GM21447 (cell line): Measurements from ENCODE around the gene CLCA2.
A peak's percentile ranks its signal among the peaks of the same experiment; 100 is the strongest.

Experiments used
- ATAC-seq: cut with Tn5 transposase; IDR thresholded peaks from one replicate; pipeline ENCODE4 v1.9.1; 2021; ENCODE audit not compliant: unreplicated experiment

Gene CLCA2

DNA sequence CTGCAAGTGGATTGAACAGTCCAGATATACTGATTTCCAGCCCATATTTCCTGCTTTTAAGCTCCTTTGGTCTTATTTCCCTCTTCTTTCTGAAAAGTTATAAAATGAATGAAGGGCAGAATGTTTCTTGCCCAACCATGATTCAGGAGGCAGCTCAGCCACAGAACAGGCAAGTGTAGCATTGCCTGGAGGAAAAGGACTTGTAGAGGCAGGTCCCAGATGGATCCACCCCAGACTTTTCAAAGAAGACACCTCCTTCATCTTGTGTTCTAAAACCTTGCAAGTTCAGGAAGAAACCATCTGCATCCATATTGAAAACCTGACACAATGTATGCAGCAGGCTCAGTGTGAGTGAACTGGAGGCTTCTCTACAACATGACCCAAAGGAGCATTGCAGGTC lies at the start of gene CLCA2:
Gene CLCA2, plus strand, starts transcription at position 299 of the 400 bp plus-strand sequence. Its CDS starts 77 bp downstream, at position 376.
- no peak for ATAC-seq

GRCh38 chr1:86375688-86376087 lies 48.3 kb upstream of the CLCA2 start:
- no peak for ATAC-seq

DNA sequence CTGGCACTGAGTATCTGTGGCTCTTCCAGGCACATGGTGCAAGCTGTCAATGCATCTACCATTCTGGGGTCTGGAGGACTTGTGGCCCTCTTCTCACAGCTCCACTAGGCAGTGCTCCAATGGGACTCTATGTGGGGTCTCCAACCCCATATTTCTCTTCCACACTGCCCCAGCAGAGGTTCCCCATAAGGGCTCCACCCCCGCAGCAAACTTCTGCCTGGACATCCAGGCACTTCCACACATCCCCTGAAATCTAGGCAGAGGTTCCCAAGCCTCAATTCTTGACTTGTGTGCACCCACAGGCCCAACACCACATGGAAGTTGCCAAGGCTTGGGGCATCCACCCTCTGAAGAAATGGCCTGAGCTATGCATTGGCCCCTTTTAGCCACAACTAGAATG lies 46.6 kb upstream of the CLCA2 start:
- ATAC-seq, result no peak

GRCh38 chr1:86378813-86379212 lies 45.2 kb upstream of the CLCA2 start:
- ATAC-seq, result no peak

DNA sequence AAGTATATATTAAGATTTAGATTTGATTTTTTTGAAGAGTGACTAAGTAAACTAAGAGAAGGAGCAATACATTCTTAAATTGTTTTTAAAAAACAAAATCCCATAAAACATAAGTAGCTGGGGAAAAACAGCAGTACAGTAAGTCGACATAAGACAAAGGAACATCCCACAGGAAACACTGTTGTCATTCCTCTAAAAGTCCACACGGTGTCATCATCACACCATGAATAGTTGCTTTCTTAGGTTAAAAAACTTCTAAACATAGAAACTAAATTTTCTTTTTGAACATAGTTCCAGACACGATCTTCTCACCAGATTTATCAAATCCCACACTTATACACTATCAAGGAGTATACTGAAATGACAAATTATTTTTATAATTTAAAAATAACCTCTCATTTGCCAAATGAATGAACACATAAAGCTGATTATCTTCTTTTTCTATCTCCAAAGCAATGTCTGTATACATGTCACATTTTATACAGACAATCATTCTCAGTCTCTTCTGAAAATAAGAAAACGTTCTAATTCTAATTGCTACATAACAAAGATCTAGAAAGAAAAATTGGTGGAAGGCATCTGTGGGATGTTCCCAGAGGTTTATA lies 43.6 kb upstream of the CLCA2 start:
- ATAC-seq, result peak; percentile 56

- no peak for ATAC-seq
Observed at GRCh38 chr1:86381223-86381622, 42.7 kb upstream of the CLCA2 start.

GRCh38 chr1:86382878-86383277 lies 41.1 kb upstream of the CLCA2 start:
- peak; percentile 57 for ATAC-seq

DNA sequence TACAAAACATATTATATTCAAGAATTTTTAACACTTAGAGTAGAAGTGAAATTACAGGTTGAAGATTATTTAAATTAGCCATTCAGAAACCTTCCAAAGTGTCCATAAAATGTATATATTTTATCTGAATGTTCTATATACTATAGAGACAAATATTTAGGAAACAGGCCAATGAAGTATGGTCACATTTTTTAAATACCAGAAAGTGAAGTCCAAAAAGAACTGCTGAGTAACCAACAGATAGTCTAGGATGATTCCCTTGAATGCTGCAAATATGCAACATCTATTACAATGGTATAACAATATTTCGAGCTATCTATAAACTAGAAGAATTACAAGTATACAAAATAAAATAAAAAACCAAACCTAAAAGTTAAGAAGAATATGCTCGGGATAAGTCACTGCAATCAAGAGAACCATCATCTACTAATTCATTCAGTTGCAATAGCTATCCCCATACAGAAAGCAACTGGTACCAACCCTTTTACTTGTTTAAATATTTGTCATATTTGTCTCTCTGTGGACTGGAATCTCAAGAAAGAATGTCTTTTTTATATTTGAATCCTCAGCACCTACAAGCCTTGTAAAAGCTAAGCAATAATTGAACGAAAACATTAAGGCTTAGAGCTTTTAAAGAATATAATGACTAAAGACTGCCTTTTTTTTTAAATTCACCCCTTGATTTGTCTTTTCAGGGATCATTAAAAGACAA lies 35.9 kb upstream of the CLCA2 start:
- ATAC-seq, result no peak

DNA sequence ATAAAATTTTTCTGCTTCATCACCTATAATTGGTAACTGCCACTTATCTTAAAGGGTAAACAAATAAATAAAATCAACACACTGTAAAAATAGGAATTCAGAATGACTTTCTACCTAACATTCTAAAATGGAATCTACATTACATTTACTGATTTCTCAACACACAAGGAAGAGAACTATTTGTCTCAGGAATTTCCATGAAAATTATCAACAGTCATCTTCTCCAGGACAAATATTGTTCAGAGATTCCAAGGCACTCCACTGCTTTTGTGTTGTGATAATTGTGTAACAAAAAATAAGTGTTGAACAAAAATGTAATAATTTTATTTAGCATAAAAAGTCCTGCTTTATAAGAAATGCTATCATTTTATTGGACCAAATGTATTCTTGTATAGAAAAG lies 35.2 kb upstream of the CLCA2 start:
- no peak for ATAC-seq

GRCh38 chr1:86389307-86389706 lies 34.7 kb upstream of the CLCA2 start:
- ATAC-seq, result peak; percentile 92

DNA sequence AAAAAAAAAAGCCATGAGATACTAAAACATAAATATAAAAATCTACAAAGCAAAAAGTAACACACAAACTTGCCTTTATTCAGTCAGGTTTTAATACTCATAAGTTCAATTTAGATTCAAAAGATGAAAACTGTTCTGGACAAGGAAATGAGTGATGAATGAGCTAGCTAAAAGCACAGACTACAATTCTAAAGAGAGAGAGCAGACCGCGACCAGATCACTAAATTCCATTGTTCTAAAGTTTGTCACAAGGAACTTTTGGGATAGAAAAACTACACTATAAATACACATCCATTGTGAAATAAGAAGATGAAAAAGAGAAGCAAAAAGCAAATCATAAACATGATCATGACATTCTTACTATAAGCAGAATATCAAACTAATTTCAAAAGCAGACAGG lies 29.6 kb upstream of the CLCA2 start:
- ATAC-seq, result no peak

GRCh38 chr1:86395751-86396497 lies 28.0 kb upstream of the CLCA2 start, which contains the start of gene ODF2L:
TSS of gene ODF2L (minus strand) at chr1:86396323. CDS start at chr1:86387027, 9,296 bp downstream.
- peak; percentile 99 for ATAC-seq

- ATAC-seq, result peak; percentile 31
Observed at GRCh38 chr1:86396498-86396890, 27.5 kb upstream of the CLCA2 start.

- no peak for ATAC-seq
Observed at GRCh38 chr1:86409416-86410021, 14.5 kb upstream of the CLCA2 start.

DNA sequence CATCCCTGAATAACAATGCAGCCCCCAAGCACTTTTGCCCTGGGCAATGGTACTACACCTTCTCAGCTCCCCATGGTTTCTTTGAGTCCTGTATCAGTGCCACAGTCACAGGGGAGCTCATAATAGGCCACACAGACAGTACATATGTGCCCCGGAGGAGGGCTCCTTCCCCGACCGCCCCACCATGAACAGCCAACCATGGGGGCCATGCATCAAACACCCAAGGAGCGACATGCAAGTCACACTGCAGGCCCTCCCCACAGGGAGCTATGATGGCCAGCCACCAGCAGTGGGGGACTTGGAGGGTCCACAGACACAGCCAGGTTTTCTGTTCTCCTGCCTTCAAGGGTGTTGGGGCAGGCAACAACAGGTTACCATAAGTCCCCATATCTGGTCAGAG lies 13.1 kb upstream of the CLCA2 start:
- no peak for ATAC-seq

DNA sequence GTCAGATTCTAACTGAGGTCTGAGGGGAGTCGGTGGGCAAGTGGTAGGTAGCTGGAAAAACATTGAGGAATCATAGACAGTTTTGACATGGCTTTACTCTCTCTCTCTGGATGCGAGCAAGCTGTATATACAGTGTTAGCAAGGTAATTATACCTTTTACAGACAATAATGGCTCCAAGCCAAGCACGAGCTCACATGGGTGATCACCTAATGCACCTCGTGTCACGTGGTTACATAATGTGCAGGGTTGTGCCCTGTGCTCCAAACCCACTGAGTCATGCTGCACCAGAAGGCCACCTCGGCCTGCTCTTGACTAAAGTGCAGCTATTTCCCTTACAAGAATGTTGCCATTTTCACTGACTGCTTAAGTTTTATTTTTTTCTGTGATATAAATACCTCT lies 7.6 kb upstream of the CLCA2 start:
- ATAC-seq, result no peak

- ATAC-seq, result peak; percentile 75
Observed at GRCh38 chr1:86419277-86419903, 4.6 kb upstream of the CLCA2 start.

DNA sequence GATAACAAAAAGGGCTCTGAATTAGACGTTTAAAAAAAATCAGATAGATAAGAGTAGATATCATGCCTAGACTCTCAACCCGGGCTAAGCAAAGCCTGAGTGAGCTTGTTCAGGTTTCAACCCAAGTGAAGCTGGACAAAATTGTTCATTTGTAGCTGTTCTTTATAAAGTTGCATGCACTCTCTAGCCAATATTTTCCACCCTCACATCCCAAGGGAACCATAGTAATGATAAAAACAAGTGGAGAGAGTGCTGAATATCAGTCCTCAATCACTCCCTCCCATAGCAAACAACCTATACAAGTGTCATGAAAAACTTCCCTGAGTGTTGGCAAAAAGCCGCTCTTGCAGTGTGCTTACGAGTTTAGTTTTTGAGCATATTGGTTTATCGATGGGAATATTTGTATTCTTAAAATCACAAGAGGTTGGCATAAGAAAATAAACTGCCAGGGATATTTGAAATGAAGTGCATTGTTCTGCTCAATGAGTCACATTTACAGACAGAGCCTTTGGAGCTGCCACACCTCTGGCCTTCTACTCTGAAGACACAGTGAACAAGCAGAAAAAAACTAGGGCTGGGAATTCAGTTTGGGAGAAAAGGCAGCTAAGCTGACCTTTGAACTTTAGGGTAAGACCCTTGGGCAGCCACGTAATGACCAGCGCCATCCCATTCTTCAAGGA lies 2.2 kb upstream of the CLCA2 start:
- no peak for ATAC-seq

DNA sequence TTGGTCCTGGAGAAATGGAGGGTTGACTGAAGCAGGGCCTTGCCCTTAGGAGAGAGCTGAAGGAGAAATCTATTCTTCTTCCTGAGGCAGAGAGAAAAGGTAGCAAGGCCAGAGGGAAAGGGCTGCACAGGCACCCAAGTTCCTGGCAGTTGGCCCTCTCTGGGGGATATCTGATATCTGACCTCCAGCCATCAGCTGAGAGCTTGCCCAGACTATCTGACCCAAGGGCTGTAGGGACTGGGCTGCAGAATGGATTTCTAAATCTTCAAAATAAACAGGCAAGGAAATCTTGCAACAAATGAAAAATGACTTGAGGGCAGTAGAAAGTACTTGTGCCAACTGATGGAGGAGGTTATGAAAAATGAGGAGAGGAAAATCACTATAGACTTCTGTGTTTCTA lies 498 bp upstream of the CLCA2 start:
- ATAC-seq, result no peak

- ATAC-seq, result no peak
Observed at GRCh38 chr1:86429122-86429725, 5.3 kb downstream of the CLCA2 start.
